ENCODE measurements around the gene CNNM4. TPM values are rescaled to one million over a fixed set of nuclear protein-coding genes. Genes with fewer than 3 reads are reported as not detected.

CNNM4 gene
- total and polyA plus RNA-seq, 4 donors: 0.82 to 2.3 (median 2.1) TPM

- WGBS: 93% methylated on average over 23 of the region's 23 CpGs
- no peak for DNase-seq (ENCODE audit: low spot score)
- Histone ChIP-seq H3K4me1 (ENCODE audit: control insufficient read depth in 4 of 4, insufficient read depth in 4 of 4, low read length in 3 of 4) (peaks cover 0 to 7% (median 2%) of the 10 kb centered on the region in 4 donors), H3K36me3 (ENCODE audit: control insufficient read depth in 4 of 4, insufficient read depth in 3 of 4, low read depth in 1 of 4, low read length in 3 of 4) (peaks cover 0 to 17% (median 6%) of the 10 kb centered on the region in 4 donors), H3K9me3 (ENCODE audit: control insufficient read depth in 4 of 4, low read length in 3 of 4) (no peaks in the 10 kb centered on the region), H3K9ac (ENCODE audit: low read depth in 1 of 2, low read length in 2 of 2) (no peak overlapping the region), H3K4me3 (ENCODE audit: low read depth in 1 of 3, low read length in 3 of 3) (no peak overlapping the region), H3K27me3 (ENCODE audit: control insufficient read depth in 4 of 4, insufficient read depth in 4 of 4, low read length in 3 of 4) (no peaks in the 10 kb centered on the region), H3K27ac (ENCODE audit: low read depth in 1 of 2, low read length in 2 of 2) (no peak overlapping the region)
- TF ChIP-seq JUND (IDR thresholded peaks at IDR 0.05): no peak
- no peak for TF ChIP-seq YY1 (IDR thresholded peaks at IDR 0.05)
- no peak for TF ChIP-seq EGR1 (IDR thresholded peaks at IDR 0.05; ENCODE audit: low read depth in 2 of 2)
- no peak for TF ChIP-seq MAX (IDR thresholded peaks at IDR 0.05)
- TF ChIP-seq NR2F2 (IDR thresholded peaks at IDR 0.05): no peak
- TF ChIP-seq FOXA1 (IDR thresholded peaks at IDR 0.05): no peak
- TF ChIP-seq ATF3 (IDR thresholded peaks at IDR 0.05): no peak
- TF ChIP-seq ZBTB33 (IDR thresholded peaks at IDR 0.05): no peak
- no peak for TF ChIP-seq HNF4A (conservative IDR thresholded peaks at IDR 0.05)
- TF ChIP-seq HNF4G (IDR thresholded peaks at IDR 0.05): no peak
- TF ChIP-seq TAF1 (conservative IDR thresholded peaks at IDR 0.05): no peak
- no peak for TF ChIP-seq FOXA2 (IDR thresholded peaks at IDR 0.05)
- TF ChIP-seq RXRA (IDR thresholded peaks at IDR 0.05): no peak
- no peak for TF ChIP-seq RAD21 (IDR thresholded peaks at IDR 0.05)
- TF ChIP-seq REST (IDR thresholded peaks at IDR 0.05): no peak
- no peak for TF ChIP-seq GABPA (IDR thresholded peaks at IDR 0.05 in 1 of 2, conservative IDR thresholded peaks at IDR 0.05 in 1 of 2)
- no peak for TF ChIP-seq CTCF (IDR thresholded peaks at IDR 0.05; ENCODE audit: low read depth, low read length, missing input control)
Observed at GRCh38 chr2:96838345-96839292, 77.9 kb downstream of the CNNM4 start.
